HUES48 (cell line): ENCODE results near the gene USP32.
A peak's percentile ranks its signal among the peaks of the same experiment; 100 is the strongest.

Source experiments
- H3K27ac ChIP-seq: one replicate; pipeline ENCODE4 v1.7.0; 2013; ENCODE audit warnings: low read depth, low read length, inconsistent platforms
- H3K27me3 ChIP-seq: 2 replicates; pipeline ENCODE4 v1.6.1; 2013; ENCODE audit warnings: mild to moderate bottlenecking, low read length; ENCODE audit not compliant: control insufficient read depth, insufficient read depth
- H3K36me3 ChIP-seq: 2 replicates; pipeline ENCODE4 v1.6.1; 2013; ENCODE audit warnings: low read length; ENCODE audit not compliant: control insufficient read depth, insufficient read depth
- H3K4me1 ChIP-seq: 2 replicates; pipeline ENCODE4 v1.6.1; 2013; ENCODE audit warnings: mild to moderate bottlenecking, low read length; ENCODE audit not compliant: control insufficient read depth, insufficient read depth
- H3K4me3 ChIP-seq: 2 replicates; pipeline ENCODE4 v1.5.1; 2013; ENCODE audit warnings: mild to moderate bottlenecking, low read depth, low read length
- H3K9ac ChIP-seq: 2 replicates; pipeline ENCODE4 v1.6.1; 2013; ENCODE audit warnings: mild to moderate bottlenecking, low read depth, low read length, moderate library complexity
- H3K9me3 ChIP-seq: 2 replicates; pipeline ENCODE4 v1.6.1; 2013; ENCODE audit warnings: low read length; ENCODE audit not compliant: control insufficient read depth, insufficient read depth

Gene USP32

GRCh38 chr17:60141111-60142018, 250.6 kb downstream of the USP32 start:
- no peak overlapping the region for H3K27ac ChIP-seq
- no peak overlapping the region; the same call in 1 of the 2 replicates for H3K9ac ChIP-seq
- H3K9me3 ChIP-seq: no peaks in the 10 kb centered on the region
- peak overlapping the region; percentile 25; the same call in 1 of the 2 replicates for H3K4me3 ChIP-seq
- peaks cover 76% of the 10 kb centered on the region for H3K27me3 ChIP-seq
- H3K36me3 ChIP-seq: no peaks in the 10 kb centered on the region
- H3K4me1 ChIP-seq: peaks cover 31% of the 10 kb centered on the region

DNA sequence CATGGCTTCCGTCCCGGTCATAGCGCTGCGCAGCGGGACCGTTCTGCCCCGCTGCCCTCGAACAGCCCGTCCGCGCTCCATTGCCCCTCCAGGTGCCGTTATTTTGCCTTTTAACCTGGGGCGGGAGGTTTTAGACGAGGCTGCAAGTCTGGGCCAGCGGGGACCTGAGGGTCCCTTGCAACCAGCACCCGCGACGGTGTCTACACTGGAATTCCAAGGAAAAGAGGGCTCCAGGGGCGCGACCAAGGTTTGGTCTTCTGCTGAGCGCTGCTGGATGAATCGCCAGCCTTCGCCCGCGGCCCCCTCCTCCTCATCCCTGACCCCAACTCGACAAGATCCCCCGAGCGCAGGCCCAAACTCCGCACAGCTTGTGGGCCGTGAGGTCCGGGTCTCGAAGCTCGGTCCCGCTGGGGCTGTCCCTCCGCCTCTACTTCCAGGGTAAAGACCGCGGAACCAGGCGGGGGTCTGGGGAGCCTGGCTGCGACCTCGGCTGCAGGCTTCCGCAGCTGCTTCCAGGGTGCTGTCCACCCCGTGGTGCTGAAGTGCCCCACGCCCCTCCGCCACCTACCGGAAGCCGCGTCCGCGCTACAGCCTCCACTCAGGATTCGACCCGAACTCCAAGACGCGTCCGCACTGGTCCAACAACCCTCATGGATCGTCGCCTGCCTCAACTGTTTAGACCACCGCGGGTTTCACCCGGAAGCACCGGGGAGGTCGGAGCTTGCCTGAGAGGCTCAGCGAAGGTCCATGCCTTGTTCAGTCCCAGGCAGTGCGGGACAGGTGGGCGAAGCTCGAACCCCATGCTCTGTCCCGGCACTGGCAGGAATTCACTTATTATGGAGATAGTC, 252.3 kb downstream of the USP32 start:
- Histone ChIP-seq H3K27me3 (peaks cover 74% of the 10 kb centered on the region), H3K9me3 (no peaks in the 10 kb centered on the region), H3K9ac (no peak overlapping the region), H3K27ac (no peak overlapping the region), H3K36me3 (no peaks in the 10 kb centered on the region), H3K4me1 (peaks cover 20% of the 10 kb centered on the region), H3K4me3 (peak overlapping the region; percentile 48)

DNA sequence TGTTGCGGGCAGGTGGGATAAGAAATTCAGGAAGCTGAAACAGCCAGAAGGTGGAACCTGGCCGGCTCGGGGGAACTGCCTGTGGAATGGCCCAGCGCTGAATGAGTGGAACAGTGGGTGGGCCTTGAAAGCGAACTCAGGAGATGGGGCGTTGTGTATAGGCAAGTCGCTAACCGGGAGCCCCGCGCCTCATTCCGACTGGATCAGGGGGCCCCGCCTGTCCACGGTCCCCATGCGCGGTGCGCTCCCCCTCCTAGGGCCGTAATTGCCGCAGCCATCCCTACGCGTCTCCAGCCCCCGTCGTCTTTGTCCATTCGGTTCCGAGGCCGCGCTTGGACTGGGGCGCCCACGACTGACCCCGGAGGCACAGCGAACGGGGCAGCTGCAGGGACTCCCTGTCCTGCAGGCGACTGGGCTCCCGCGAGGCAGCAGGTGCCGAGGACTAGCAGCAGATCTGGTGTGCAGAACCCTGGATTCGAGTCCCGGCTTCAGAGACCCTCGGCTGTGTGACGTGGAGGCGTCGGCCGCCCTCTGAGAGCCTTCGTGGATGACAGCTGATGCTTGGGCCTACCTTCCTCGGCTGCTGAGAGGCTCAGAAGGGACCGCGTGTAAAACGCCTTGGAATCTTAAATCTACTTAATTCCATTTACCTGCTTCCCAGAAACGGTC, 253.0 kb downstream of the USP32 start:
- peaks cover 72% of the 10 kb centered on the region for H3K27me3 ChIP-seq
- H3K9ac ChIP-seq: no peak overlapping the region
- peak overlapping the region; percentile 48 for H3K4me3 ChIP-seq
- no peaks in the 10 kb centered on the region for H3K36me3 ChIP-seq
- H3K4me1 ChIP-seq: peaks cover 20% of the 10 kb centered on the region
- H3K9me3 ChIP-seq: no peaks in the 10 kb centered on the region
- no peak overlapping the region for H3K27ac ChIP-seq

GRCh38 chr17:60137731-60138130, 254.2 kb downstream of the USP32 start:
- H3K27ac ChIP-seq: no peak overlapping the region
- no peaks in the 10 kb centered on the region for H3K36me3 ChIP-seq
- H3K4me3 ChIP-seq: no peak overlapping the region
- no peaks in the 10 kb centered on the region for H3K9me3 ChIP-seq
- H3K9ac ChIP-seq: no peak overlapping the region
- H3K4me1 ChIP-seq: peaks cover 14% of the 10 kb centered on the region
- H3K27me3 ChIP-seq: peaks cover 72% of the 10 kb centered on the region

DNA sequence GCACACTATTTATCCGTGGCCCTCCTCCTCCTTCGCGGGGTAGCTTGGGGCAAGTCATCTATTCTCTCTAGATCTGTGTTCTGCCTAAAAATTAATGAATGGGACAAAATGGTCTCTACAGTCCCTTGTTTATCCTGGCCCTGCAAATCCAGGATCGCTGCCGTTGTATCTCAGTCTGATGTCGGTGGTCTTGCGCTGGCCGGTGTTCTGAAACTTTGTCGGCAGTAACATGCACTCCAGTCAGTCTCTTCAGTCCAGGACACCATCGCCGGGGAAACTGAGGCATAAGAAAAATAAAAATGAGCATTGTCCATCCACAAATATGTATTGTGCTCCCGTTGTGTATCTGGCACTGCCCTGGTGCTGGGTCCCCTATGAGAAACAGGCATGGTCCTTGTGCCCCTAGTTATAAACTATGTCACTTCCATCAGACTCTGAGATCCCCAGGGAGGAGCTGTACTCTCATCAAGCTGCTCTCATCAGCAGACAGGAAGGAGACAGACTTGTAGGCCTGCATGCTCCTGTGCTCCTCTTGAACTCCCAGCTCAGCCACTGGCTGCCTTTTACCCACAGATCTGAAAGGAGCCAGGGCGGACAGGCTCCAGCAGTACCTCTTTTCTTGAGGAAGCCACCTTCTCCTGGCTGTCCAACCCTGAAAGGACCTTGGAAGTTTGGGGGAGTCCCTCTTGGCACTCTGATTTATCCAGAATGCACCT, 255.8 kb downstream of the USP32 start:
- Histone ChIP-seq H3K9me3 (no peaks in the 10 kb centered on the region), H3K9ac (no peak overlapping the region), H3K27ac (no peak overlapping the region), H3K36me3 (no peaks in the 10 kb centered on the region), H3K4me1 (peaks cover 4% of the 10 kb centered on the region; the same call in 1 of the 2 replicates), H3K4me3 (peak overlapping the region; percentile 83; the same call in 1 of the 2 replicates), H3K27me3 (peaks cover 63% of the 10 kb centered on the region)

GRCh38 chr17:60135151-60135950, 256.6 kb downstream of the USP32 start:
- Histone ChIP-seq H3K9ac (peak overlapping the region; percentile 39; the same call in 1 of the 2 replicates), H3K4me1 (no peaks in the 10 kb centered on the region; the same call in 1 of the 2 replicates)

DNA sequence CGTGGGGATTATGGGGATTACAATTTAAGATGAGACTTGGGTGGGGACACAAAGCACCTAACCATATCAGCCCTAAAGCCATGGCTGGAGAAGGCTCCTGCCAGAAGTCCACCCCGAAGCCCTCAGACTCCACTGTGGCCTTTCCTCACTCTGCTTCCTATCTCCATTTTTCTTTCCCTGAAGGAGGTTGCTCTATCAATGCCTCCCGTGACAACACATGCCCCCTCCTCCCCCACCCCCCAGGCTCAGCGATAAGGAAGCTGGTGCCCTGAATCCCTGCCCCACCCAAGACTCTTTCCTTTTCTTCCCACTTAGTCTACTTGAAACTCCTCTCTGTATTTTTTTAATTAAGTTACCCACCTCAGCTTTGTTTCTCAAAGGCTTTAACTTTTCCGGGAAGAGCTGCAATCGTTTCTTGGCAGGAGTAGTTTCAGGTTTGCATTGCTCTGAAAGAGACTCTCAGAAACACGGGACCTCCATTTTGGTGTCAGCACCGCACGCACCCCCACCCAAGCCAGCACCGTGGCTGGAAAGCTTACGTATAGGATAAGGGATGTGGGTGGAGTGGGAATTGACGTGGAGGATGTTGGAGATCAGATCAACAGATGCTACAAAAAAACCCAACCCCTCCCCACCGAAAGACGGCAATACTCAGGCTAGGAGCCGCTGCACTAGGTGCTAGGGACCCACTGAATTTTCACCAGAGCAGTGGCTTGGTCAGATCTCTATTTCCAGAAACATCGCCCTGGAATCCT, 257.4 kb downstream of the USP32 start:
- Histone ChIP-seq H3K27ac (no peak overlapping the region), H3K4me1 (no peaks in the 10 kb centered on the region; the same call in 1 of the 2 replicates), H3K27me3 (peaks cover 48% of the 10 kb centered on the region)

More at GRCh38 chr17:60135151-60135950, 256.6 kb downstream of the USP32 start:
- peaks cover 56% of the 10 kb centered on the region for H3K27me3 ChIP-seq
- no peaks in the 10 kb centered on the region for H3K36me3 ChIP-seq
- H3K27ac ChIP-seq: no peak overlapping the region
- peak overlapping the region; percentile 83 for H3K4me3 ChIP-seq
- H3K9me3 ChIP-seq: no peaks in the 10 kb centered on the region

DNA sequence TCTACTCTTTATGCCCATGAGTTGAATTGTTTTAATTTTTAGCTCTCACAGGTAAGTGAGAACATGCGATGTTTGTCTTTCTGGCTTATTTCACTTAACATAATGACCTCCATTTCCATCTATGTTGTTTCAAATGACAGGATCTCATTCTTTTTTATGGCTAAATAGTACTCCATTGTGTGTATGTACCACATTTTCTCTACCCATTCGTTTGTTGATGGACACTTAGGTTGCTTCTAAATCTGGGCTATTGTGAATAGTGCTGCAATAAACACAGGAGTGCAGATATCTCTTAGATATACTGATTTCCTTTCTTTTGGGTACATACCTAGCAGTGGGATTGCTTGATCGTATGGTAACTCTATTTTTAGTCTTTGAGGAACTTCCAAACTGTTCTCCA, 261.5 kb downstream of the USP32 start:
- Histone ChIP-seq H3K36me3 (no peaks in the 10 kb centered on the region), H3K27me3 (peaks cover 10% of the 10 kb centered on the region), H3K9ac (no peak overlapping the region), H3K27ac (no peak overlapping the region), H3K9me3 (no peaks in the 10 kb centered on the region), H3K4me3 (no peak overlapping the region), H3K4me1 (no peaks in the 10 kb centered on the region; the same call in 1 of the 2 replicates)

More for the DNA sequence above, 257.4 kb downstream of the USP32 start:
- Histone ChIP-seq H3K9ac (peak overlapping the region; percentile 39; the same call in 1 of the 2 replicates), H3K36me3 (no peaks in the 10 kb centered on the region), H3K4me3 (peak overlapping the region; percentile 83), H3K9me3 (no peaks in the 10 kb centered on the region)

DNA sequence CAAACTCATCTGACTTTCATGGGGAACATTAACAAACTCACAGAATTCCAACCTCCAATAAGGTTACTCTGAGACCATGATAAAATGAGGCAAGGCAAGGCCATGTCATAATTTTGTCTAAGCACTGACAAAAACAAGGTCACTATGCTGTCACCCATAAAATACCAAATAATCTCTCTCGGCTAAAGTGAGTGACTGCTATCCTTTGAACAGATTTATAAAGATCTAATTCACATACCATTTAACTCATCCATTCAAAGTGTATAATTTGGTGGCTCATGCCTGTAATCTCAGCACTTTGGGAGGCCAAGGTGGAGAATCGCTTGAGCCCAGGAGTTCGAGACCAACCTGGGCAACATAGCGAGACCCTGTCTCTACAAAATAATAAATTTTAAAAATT, 262.8 kb downstream of the USP32 start:
- Histone ChIP-seq H3K9ac (no peak overlapping the region), H3K9me3 (no peaks in the 10 kb centered on the region), H3K4me3 (no peak overlapping the region), H3K27ac (no peak overlapping the region), H3K36me3 (no peaks in the 10 kb centered on the region), H3K27me3 (no peaks in the 10 kb centered on the region), H3K4me1 (no peaks in the 10 kb centered on the region)
